ENCODE data around the gene AGBL4. TPM values are rescaled to one million over a fixed set of nuclear protein-coding genes. Genes with fewer than 3 reads are reported as not detected.

Gene AGBL4
- total RNA-seq, 1 experiment from 2014 or later: not detected

- Histone ChIP-seq H3K9me3 (ENCODE audit: control insufficient read depth in 1 of 2, insufficient read depth in 1 of 2, low read depth in 1 of 2, low read length in 2 of 2) (peaks cover 0 to 25% of the 10 kb centered on the region in 2 experiments; a peak in 2 of 4 replicates), H3K9ac (ENCODE audit: low read length) (no peak overlapping the region), H3K9me2 (ENCODE audit: insufficient read depth) (no peaks in the 10 kb centered on the region), H3K4me1 (ENCODE audit: control insufficient read depth in 1 of 2, insufficient read depth in 2 of 2, low read length in 2 of 2) (no peaks in the 10 kb centered on the region), H4K20me1 (ENCODE audit: insufficient read depth) (no peaks in the 10 kb centered on the region), H3K4me2 (ENCODE audit: low read length) (no peak overlapping the region), H3K27ac (ENCODE audit: low read depth, low read length) (no peak overlapping the region), H2AFZ (ENCODE audit: low read depth, low read length, poor library complexity, severe bottlenecking) (no peak overlapping the region), H3K79me2 (ENCODE audit: insufficient read depth, low read length) (no peaks in the 10 kb centered on the region), H3K36me3 (ENCODE audit: control insufficient read depth in 1 of 2, insufficient read depth in 2 of 2, low read length in 2 of 2) (no peaks in the 10 kb centered on the region), H3K27me3 (ENCODE audit: insufficient read depth, low read length) (no peaks in the 10 kb centered on the region), H3K4me3 (replicated peaks in 1 of 2; ENCODE audit: low read depth in 1 of 2, low read length in 2 of 2) (no peak overlapping the region)
- BruUV-seq (replicated peaks): no TSS peak
- ChIA-PET POLR2A (no interaction called here), CTCF (no interaction called here), RAD21 (ENCODE audit: low non-redundant PET in 1 of 2, low total read pairs in 2 of 2, uncharacterized antibody in 2 of 2, unreplicated experiment in 2 of 2) (no interaction called here)
- ATAC-seq (no peak), DNase-seq (ENCODE audit: low read depth, low spot score) (no peak)
- TF ChIP-seq REST (IDR thresholded peaks at IDR 0.05; ENCODE audit: low read depth): no peak
- TF ChIP-seq POLR2A (IDR thresholded peaks at IDR 0.05; ENCODE audit: borderline replicate concordance, extremely low read depth, insufficient read depth, insufficient read length): no peak
- no peak for TF ChIP-seq YY1 (IDR thresholded peaks at IDR 0.05; ENCODE audit: extremely low read depth, insufficient replicate concordance, low read depth, low read length)
- TF ChIP-seq JUND (IDR thresholded peaks at IDR 0.05): no peak
- no peak for TF ChIP-seq SIN3A (IDR thresholded peaks at IDR 0.05; ENCODE audit: low read depth)
- no peak for TF ChIP-seq EZH2 (IDR thresholded peaks at IDR 0.05)
- TF ChIP-seq TCF7L2 (IDR thresholded peaks at IDR 0.05; ENCODE audit: borderline replicate concordance, extremely low read depth, insufficient read depth, insufficient read length): no peak
- TF ChIP-seq ELF1 (IDR thresholded peaks at IDR 0.05; ENCODE audit: borderline replicate concordance, low read depth): no peak
- TF ChIP-seq RAD21 (IDR thresholded peaks at IDR 0.05; ENCODE audit: low read depth): no peak
- TF ChIP-seq EZH2phosphoT487 (IDR thresholded peaks at IDR 0.05; ENCODE audit: borderline replicate concordance): no peak
- no peak for TF ChIP-seq FOSL1 (IDR thresholded peaks at IDR 0.05; ENCODE audit: low read depth)
- intact Hi-C loops (cut with micrococcal nuclease): no loop called here
Measured at GRCh38 chr1:49298304-49298703, 725.5 kb downstream of the AGBL4 start.

Data from HCT116 (cell line).